Gastrocnemius medialis (tissue), 4 donors: Measurements from ENCODE around the gene ZFYVE28. TPM values are rescaled to one million over a fixed set of nuclear protein-coding genes. Genes with fewer than 3 reads are reported as not detected.

ENCODE experiments used
- ATAC-seq, 2 donors: fragments of 150-250 bp; one replicate each; pipeline ENCODE4 v1.9.1; 2016
- DNase-seq, 2 donors: peaks; one replicate each; pipeline ENCODE4 v3.0.0-alpha.2; 2019
- H3K27ac ChIP-seq, 4 donors: fragments of 200-600 bp; sonication (generic); 1 replicate in 1 of 4; 2 replicates in 3 of 4; pipeline ENCODE4 v1.5.1; 2016 to 2018; ENCODE audit warnings: mild to moderate bottlenecking in 2 of 4, moderate library complexity in 1 of 4
- H3K27me3 ChIP-seq, 3 donors: fragments of 200-600 bp; sonication (generic) in 2 of 3; 1 replicate in 1 of 3; 2 replicates in 2 of 3; pipeline versions ENCODE4 v1.5.1 to v1.6.0; 2016 to 2019; ENCODE audit warnings: mild to moderate bottlenecking in 1 of 3, moderate library complexity in 1 of 3
- H3K36me3 ChIP-seq, 2 donors: fragments of 200-600 bp; sonication (generic) in 1 of 2; one replicate each; pipeline ENCODE4 v1.5.1; 2017 to 2018
- H3K4me1 ChIP-seq, 2 donors: fragments of 200-600 bp; sonication (generic) in 1 of 2; one replicate each; pipeline ENCODE4 v1.5.1; 2016 to 2017; ENCODE audit warnings: mild to moderate bottlenecking in 2 of 2
- H3K4me3 ChIP-seq, 4 donors: fragments of 200-600 bp; sonication (generic) in 3 of 4; 1 replicate in 1 of 4; 2 replicates in 3 of 4; pipeline ENCODE4 v1.5.1; 2016 to 2019; ENCODE audit warnings: mild to moderate bottlenecking in 2 of 4
- H3K9me3 ChIP-seq, 3 donors: fragments of 200-600 bp; sonication (generic) in 2 of 3; 1 replicate in 1 of 3; 2 replicates in 2 of 3; pipeline ENCODE4 v1.5.1; 2016 to 2019
- CTCF ChIP-seq, 5 experiments: fragments of 450-650 bp in 3 of 5; fragments of 200-600 bp in 2 of 5; sonication (generic) in 2 of 5; IDR thresholded peaks in 4 of 5; conservative IDR thresholded peaks in 1 of 5; 1 replicate in 4 of 5; 2 replicates in 1 of 5; pipeline ENCODE4 v1.5.1; 2016 to 2019; ENCODE audit warnings: antibody characterized with exemption in 5 of 5, mild to moderate bottlenecking in 3 of 5, moderate library complexity in 3 of 5
- POLR2A ChIP-seq, 2 donors: fragments of 450-650 bp; IDR thresholded peaks; one replicate each; pipeline ENCODE4 v1.6.1; 2017; ENCODE audit warnings: antibody characterized with exemption in 2 of 2, mild to moderate bottlenecking in 2 of 2, moderate library complexity in 2 of 2
- in situ Hi-C, 4 donors: fragments of 200-750 bp; cut with MboI; loops; one replicate each; pipeline versions ENCODE4 v1.15.0 to v1.8.0; 2017; ENCODE audit warnings: low sequenced_read_pairs in 4 of 4
- intact Hi-C: fragments of 100-400 bp; cut with DNase I; formaldehyde crosslinking; loops from one replicate; pipeline ENCODE4 v1.15.1; 2023; ENCODE audit warnings: low total_unique reads
- total RNA-seq, 4 donors: library from RNA; depleted of rRNA; stranded (reverse); fragments of >200 nt; gene quantifications; one replicate each; pipeline versions ENCODE4 v1.1.0 to v1.2.3, GENCODE V29; 2016

The ZFYVE28 gene
- total RNA-seq, 4 donors from 2014 or later = 1.8 to 6.0 (median 3.4) TPM

- H3K4me1 ChIP-seq = no peaks in the 10 kb centered on the region
- H3K27ac ChIP-seq = no peak overlapping the region
- no peak for DNase-seq
- in situ Hi-C loops = no loop called here
- TF ChIP-seq POLR2A (IDR thresholded peaks at IDR 0.05) (no peak), CTCF (IDR thresholded peaks at IDR 0.05 in 4 of 5, conservative IDR thresholded peaks at IDR 0.05 in 1 of 5) (no peak)
- H3K27me3 ChIP-seq = no peaks in the 10 kb centered on the region
- no peaks in the 10 kb centered on the region for H3K36me3 ChIP-seq
- no peak overlapping the region for H3K4me3 ChIP-seq
- intact Hi-C loops = no loop called here
- no peak for ATAC-seq
- no peaks in the 10 kb centered on the region for H3K9me3 ChIP-seq
Measured at GRCh38 chr4:2304877-2305561, 113.4 kb downstream of the ZFYVE28 start.

- ATAC-seq (no peak), DNase-seq (no peak)
- no peak for TF ChIP-seq POLR2A (IDR thresholded peaks at IDR 0.05)
- TF ChIP-seq CTCF (IDR thresholded peaks at IDR 0.05 in 4 of 5, conservative IDR thresholded peaks at IDR 0.05 in 1 of 5) = no peak
- Histone ChIP-seq H3K9me3 (no peaks in the 10 kb centered on the region), H3K4me3 (no peak overlapping the region), H3K36me3 (no peaks in the 10 kb centered on the region), H3K4me1 (no peaks in the 10 kb centered on the region), H3K27ac (no peak overlapping the region), H3K27me3 (no peaks in the 10 kb centered on the region)
- intact Hi-C loops = no loop called here
- in situ Hi-C loops = no loop called here
Measured at GRCh38 chr4:2304321-2304876, 114.0 kb downstream of the ZFYVE28 start.

DNA sequence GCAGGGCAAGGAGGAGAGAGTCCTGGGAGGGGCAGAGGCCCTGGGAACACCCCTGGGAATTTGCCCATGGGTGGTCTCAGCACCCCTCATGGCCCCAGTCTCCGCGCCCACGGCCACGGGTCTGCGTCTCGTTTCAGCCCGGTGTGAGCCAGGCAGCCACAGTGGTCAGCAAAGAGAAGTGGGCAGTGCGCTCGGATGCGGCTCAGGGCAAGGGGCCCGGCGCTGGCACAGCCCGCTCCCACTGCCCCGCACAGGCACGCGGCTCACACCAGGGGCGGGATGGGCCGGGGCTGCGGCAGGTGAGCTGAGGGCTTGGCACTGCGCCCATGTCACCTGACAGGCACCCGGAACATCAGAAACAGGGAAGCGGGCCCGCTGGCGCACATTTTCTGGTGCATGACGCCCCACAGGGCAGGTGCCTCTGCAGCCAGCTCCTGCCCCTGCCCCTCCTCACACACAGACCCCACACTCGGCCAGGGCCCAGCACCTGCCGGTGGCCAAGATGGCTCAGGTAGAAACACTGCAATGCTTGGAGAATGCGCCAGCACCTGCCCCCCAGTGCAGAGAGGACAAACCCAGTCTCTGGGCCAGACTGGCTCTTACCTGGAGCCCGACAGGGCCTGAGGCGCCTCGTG is 114.6 kb downstream of the ZFYVE28 start:
- H3K27ac ChIP-seq = no peak overlapping the region
- H3K27me3 ChIP-seq = no peaks in the 10 kb centered on the region
- TF ChIP-seq POLR2A (IDR thresholded peaks at IDR 0.05) (no peak), CTCF (IDR thresholded peaks at IDR 0.05 in 4 of 5, conservative IDR thresholded peaks at IDR 0.05 in 1 of 5) (no peak)
- no peaks in the 10 kb centered on the region for H3K9me3 ChIP-seq
- in situ Hi-C loops = no loop called here
- ATAC-seq = no peak
- H3K36me3 ChIP-seq = no peaks in the 10 kb centered on the region
- H3K4me3 ChIP-seq = no peak overlapping the region
- DNase-seq = no peak
- H3K4me1 ChIP-seq = no peaks in the 10 kb centered on the region
- intact Hi-C loops = no loop called here

DNA sequence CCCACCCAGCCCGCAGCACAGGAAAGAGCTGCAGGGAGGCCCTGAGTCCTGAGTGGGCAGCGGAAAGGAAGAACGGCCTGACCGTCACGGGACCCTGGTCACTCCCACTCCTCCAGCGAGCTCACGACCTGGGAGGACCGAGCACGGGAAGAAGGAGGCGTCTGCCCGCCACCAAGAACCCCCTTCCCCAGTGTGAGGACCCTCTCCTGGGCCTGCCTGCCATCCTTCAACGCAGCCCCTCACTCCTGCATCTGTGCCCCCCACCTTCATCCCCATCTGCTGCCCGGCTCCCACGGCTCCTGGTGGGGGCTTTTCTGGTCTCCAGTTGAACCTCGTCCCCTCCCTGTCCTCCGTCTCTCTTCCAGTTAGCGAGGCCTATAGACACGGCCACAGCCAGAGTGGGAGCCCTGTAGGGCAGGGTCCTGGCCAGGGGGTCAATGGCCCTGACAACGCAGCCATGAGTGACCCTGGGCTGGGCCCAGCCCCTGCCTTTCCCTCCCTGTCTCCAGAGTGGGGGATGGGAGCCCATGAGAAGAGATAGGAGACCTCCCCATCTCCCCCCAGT is 115.2 kb downstream of the ZFYVE28 start:
- Histone ChIP-seq H3K4me1 (no peaks in the 10 kb centered on the region), H3K4me3 (no peak overlapping the region), H3K27ac (no peak overlapping the region), H3K27me3 (no peaks in the 10 kb centered on the region), H3K36me3 (no peaks in the 10 kb centered on the region), H3K9me3 (no peaks in the 10 kb centered on the region)
- intact Hi-C loops (no loop called here), in situ Hi-C loops (no loop called here)
- DNase-seq = no peak
- ATAC-seq = no peak
- TF ChIP-seq CTCF (IDR thresholded peaks at IDR 0.05 in 4 of 5, conservative IDR thresholded peaks at IDR 0.05 in 1 of 5) (no peak), POLR2A (IDR thresholded peaks at IDR 0.05) (no peak)
